Endothelial cell of umbilical vein (primary cell): Measurements from ENCODE around the gene NDST4. TPM values are rescaled to one million over a fixed set of nuclear protein-coding genes. Genes with fewer than 3 reads are reported as not detected.

ENCODE experiments used
- BruUV-seq: library from RNA; stranded (reverse); fragments of 400-500 nt; replicated peaks from 2 replicates; lab custom pipeline; 2021; lab: Mats Ljungman, UMichigan
- CTCF ChIA-PET: fragments of 300-600, 350-600 bp; sonication (Branson Sonifier 250); formaldehyde crosslinking; loops from one replicate; lab custom pipeline; 2021; ENCODE audit warnings: antibody characterized with exemption, inconsistent platforms; lab: Charles Lee
- POLR2A ChIA-PET: fragments of 300-600, 350-600 bp; sonication (Branson Sonifier 250); formaldehyde crosslinking; loops from one replicate; lab custom pipeline; 2021; ENCODE audit warnings: antibody characterized with exemption, inconsistent platforms; lab: Charles Lee
- DNase-seq: peaks from one replicate; pipeline ENCODE4 v3.0.0-alpha.2; 2011; ENCODE audit warnings: low read depth, low spot score
- FAIRE-seq: peaks from 2 replicates; lab custom pipeline; 2011; peaks lifted over from hg19 to GRCh38; lab: Jason Lieb, UNC
- H2AFZ ChIP-seq: 2 replicates; pipeline ENCODE4 v1.6.0; 2012; ENCODE audit warnings: low read depth, low read length, control low read depth, inconsistent platforms
- H3K27ac ChIP-seq: 2 replicates; pipeline ENCODE4 v1.5.1; 2011; ENCODE audit warnings: low read depth, mild to moderate bottlenecking, control low read depth, low read length, moderate library complexity; ENCODE audit not compliant: insufficient read depth
- H3K27me3 ChIP-seq, 2 experiments: 2 replicates each; pipeline versions ENCODE4 v1.6.0 to v1.6.1; 2011; ENCODE audit warnings: low read length in 2 of 2, mixed read lengths in 1 of 2; ENCODE audit not compliant: control insufficient read depth in 2 of 2, insufficient read depth in 2 of 2
- H3K36me3 ChIP-seq, 2 experiments: 2 replicates in 1 of 2; 3 replicates in 1 of 2; pipeline ENCODE4 v1.5.1; 2011; ENCODE audit warnings: low read length in 2 of 2, mild to moderate bottlenecking in 1 of 2, moderate library complexity in 1 of 2; ENCODE audit not compliant: control insufficient read depth in 2 of 2, insufficient read depth in 2 of 2; ENCODE audit errors: extremely low read depth in 1 of 2
- H3K4me1 ChIP-seq: 3 replicates; pipeline ENCODE4 v1.5.1; 2011; ENCODE audit warnings: mild to moderate bottlenecking, low read length; ENCODE audit not compliant: control insufficient read depth, insufficient read depth; ENCODE audit errors: extremely low read depth
- H3K4me2 ChIP-seq: 2 replicates; pipeline ENCODE4 v1.6.1; 2011; ENCODE audit warnings: low read length, control low read depth, mixed read lengths; ENCODE audit not compliant: insufficient read depth
- H3K4me3 ChIP-seq, 3 experiments: fragments of 200-600 bp in 1 of 3; sonication (generic), shearing (Covaris generic) in 1 of 3; replicated peaks in 1 of 3; 2 replicates each; pipeline ENCODE4 v1.5.1; 2011 to 2016; ENCODE audit warnings: control low read depth in 3 of 3, low read length in 3 of 3, mild to moderate bottlenecking in 2 of 3, inconsistent platforms in 1 of 3, low read depth in 1 of 3, moderate library complexity in 1 of 3; ENCODE audit not compliant: insufficient read depth in 1 of 3
- H3K79me2 ChIP-seq: 2 replicates; pipeline ENCODE4 v1.6.0; 2012; ENCODE audit warnings: low read length, inconsistent platforms; ENCODE audit not compliant: control insufficient read depth, insufficient read depth
- H3K9ac ChIP-seq: replicated peaks from 2 replicates; pipeline ENCODE3; 2011; ENCODE audit warnings: low read length, control low read depth; ENCODE audit not compliant: insufficient read depth; ENCODE audit errors: extremely low read depth
- H3K9me1 ChIP-seq: replicated peaks from 3 replicates; pipeline ENCODE4 v1.6.0; 2011; ENCODE audit warnings: mild to moderate bottlenecking, low read length; ENCODE audit not compliant: control insufficient read depth, insufficient read depth; ENCODE audit errors: extremely low read depth
- H3K9me3 ChIP-seq: replicated peaks from 2 replicates; pipeline ENCODE4 v1.5.1; 2012; ENCODE audit warnings: low read length, inconsistent platforms; ENCODE audit not compliant: control insufficient read depth, insufficient read depth
- H4K20me1 ChIP-seq: replicated peaks from 2 replicates; pipeline ENCODE3; 2011; ENCODE audit warnings: mild to moderate bottlenecking, low read length; ENCODE audit not compliant: control insufficient read depth, insufficient read depth; ENCODE audit errors: extremely low read depth
- CTCF ChIP-seq, 2 donors: IDR thresholded peaks; 1 replicate in 1 of 2; 2 replicates in 1 of 2; pipeline ENCODE4 v1.5.1; 2011; ENCODE audit warnings: low read length in 2 of 2, mild to moderate bottlenecking in 2 of 2, moderate library complexity in 2 of 2, control low read depth in 1 of 2, inconsistent platforms in 1 of 2, low read depth in 1 of 2; ENCODE audit not compliant: insufficient read depth in 1 of 2; ENCODE audit errors: extremely low read depth in 1 of 2
- EZH2 ChIP-seq: IDR thresholded peaks from 2 replicates; pipeline ENCODE4 v1.6.1; 2012; ENCODE audit warnings: borderline replicate concordance, low read depth, mild to moderate bottlenecking, moderate library complexity, low read length, inconsistent platforms; ENCODE audit not compliant: severe bottlenecking
- FOS ChIP-seq: IDR thresholded peaks from 2 replicates; pipeline ENCODE4 v1.6.1; 2011; ENCODE audit warnings: mild to moderate bottlenecking, low read length, moderate library complexity, borderline replicate concordance; ENCODE audit not compliant: insufficient read depth
- GATA2 ChIP-seq: IDR thresholded peaks from 2 replicates; pipeline ENCODE4 v1.7.0; 2011; ENCODE audit warnings: low read depth, mild to moderate bottlenecking, moderate library complexity, mixed read lengths, low read length; ENCODE audit not compliant: insufficient read length, insufficient read depth
- JUN ChIP-seq: IDR thresholded peaks from 2 replicates; pipeline ENCODE4 v1.6.1; 2011; ENCODE audit warnings: borderline replicate concordance, low read depth; ENCODE audit not compliant: insufficient read length, insufficient read depth
- MAX ChIP-seq: IDR thresholded peaks from 2 replicates; pipeline ENCODE4 v1.6.1; 2011; ENCODE audit not compliant: insufficient read depth, insufficient read length
- MYC ChIP-seq: IDR thresholded peaks from one replicate; pipeline ENCODE4 v1.6.1; 2011; ENCODE audit warnings: mild to moderate bottlenecking, low read depth, low read length
- POLR2A ChIP-seq: IDR thresholded peaks from 2 replicates; pipeline ENCODE4 v1.6.1; 2012; ENCODE audit warnings: low read depth, mild to moderate bottlenecking, control low read depth, low read length
- POLR2AphosphoS5 ChIP-seq: IDR thresholded peaks from 2 replicates; pipeline ENCODE4 v1.6.1; 2012; ENCODE audit warnings: low read depth, mild to moderate bottlenecking, control low read depth, low read length, moderate library complexity; ENCODE audit not compliant: insufficient read depth
- dilution Hi-C: fragments of 300-500 bp; cut with MboI; formaldehyde crosslinking; loops from one replicate; pipeline ENCODE4 v1.15.0; 2019; ENCODE audit warnings: low sequenced_read_pairs; ENCODE audit not compliant: extremely low pct_ligation_motif_present
- intact Hi-C: fragments of 100-400 bp; cut with micrococcal nuclease; formaldehyde crosslinking; loops from one replicate; pipeline ENCODE4 v1.10.0; 2022
- polyA plus RNA-seq, 4 experiments: library from polyadenylated mRNA; depleted of rRNA in 3 of 4; stranded (reverse) in 3 of 4; unstranded in 1 of 4; fragments of >200 nt; gene quantifications; 2 replicates each; pipeline versions ENCODE4 v1.2.1 to v1.2.3, GENCODE V29; 2011 to 2012; ENCODE audit warnings: missing spikeins in 1 of 4
- total RNA-seq: library from RNA; stranded (reverse); gene quantifications from 2 replicates; pipeline ENCODE4 v1.2.3, GENCODE V29; 2021

NDST4 gene
- total and polyA plus RNA-seq, 2 donors (not counting 3 experiments of a cell fraction or from before 2014, with no cell fraction given), result not detected

GRCh38 chr4:114911111-114911510 lies 202.3 kb downstream of the NDST4 start:
- H3K9ac ChIP-seq, result no peak overlapping the region
- dilution Hi-C loops (no loop called here), intact Hi-C loops (no loop called here)
- no TSS peak for BruUV-seq
- H3K27me3 ChIP-seq, result no peaks in the 10 kb centered on the region
- H3K4me1 ChIP-seq, result no peaks in the 10 kb centered on the region
- no peak overlapping the region for H3K4me2 ChIP-seq
- FAIRE-seq, result no peak
- no peak for DNase-seq
- TF ChIP-seq MYC (no peak), MAX (no peak), POLR2A (no peak), CTCF (IDR thresholded peaks at IDR 0.05; ENCODE audit: extremely low read depth in 1 of 2, insufficient read depth in 1 of 2, low read depth in 1 of 2, low read length in 2 of 2) (no peak), GATA2 (no peak), FOS (no peak), EZH2 (no peak), JUN (no peak), POLR2AphosphoS5 (no peak)
- no peaks in the 10 kb centered on the region for H4K20me1 ChIP-seq
- no peaks in the 10 kb centered on the region for H3K79me2 ChIP-seq
- H3K36me3 ChIP-seq, result no peaks in the 10 kb centered on the region
- no peaks in the 10 kb centered on the region for H3K9me1 ChIP-seq
- CTCF ChIA-PET, result no interaction called here
- POLR2A ChIA-PET, result no interaction called here
- no peak overlapping the region for H3K4me3 ChIP-seq
- H3K27ac ChIP-seq, result no peak overlapping the region
- H3K9me3 ChIP-seq, result no peaks in the 10 kb centered on the region
- H2AFZ ChIP-seq, result no peak overlapping the region
